ENCODE measurements around the gene AGTRAP. TPM values are rescaled to one million over a fixed set of nuclear protein-coding genes. Genes with fewer than 3 reads are reported as not detected.

AGTRAP gene
- total RNA-seq, 2 experiments from 2014 or later: 21.3 to 21.8 TPM

- Histone ChIP-seq H3K9me3 (ENCODE audit: control insufficient read depth in 1 of 2, insufficient read depth in 1 of 2, low read length in 2 of 2) (no peaks in the 10 kb centered on the region), H3K27ac (ENCODE audit: low read depth in 1 of 2, low read length in 2 of 2) (no peak overlapping the region), H3K4me3 (ENCODE audit: low read length) (peak overlapping the region; percentile 36), H3K4me1 (ENCODE audit: insufficient read depth, low read length) (peaks cover 13% of the 10 kb centered on the region), H3K27me3 (ENCODE audit: control insufficient read depth in 1 of 2, insufficient read depth in 2 of 2, low read length in 2 of 2) (no peaks in the 10 kb centered on the region), H3K36me3 (ENCODE audit: insufficient read depth, low read length) (peaks cover 5% of the 10 kb centered on the region)
- peak; percentile 29 for ATAC-seq (ENCODE audit: poor library complexity)
- no peaks in the 10 kb centered on the region for H3K36me3 Mint-ChIP-seq (ENCODE audit: low read depth)
- intact Hi-C loops (cut with DNase I, micrococcal nuclease): no loop called here
- POLR2A ChIA-PET: interaction anchor here (1.6 kb wide), 1 partner anchor 123 kb away, joined by 3 read pairs; no protein-coding TSS in a partner anchor
- CTCF ChIA-PET: no interaction called here
- no peak overlapping the region for H3K27ac Mint-ChIP-seq
- peak in 9 of 14 experiments; percentile 23 to 66 (median 36) for DNase-seq
- TF ChIP-seq CTCF (IDR thresholded peaks at IDR 0.05): peak; percentile 81
- H3K4me1 Mint-ChIP-seq (ENCODE audit: low read depth): no peaks in the 10 kb centered on the region
- H3K4me3 Mint-ChIP-seq: no peak overlapping the region
- no peaks in the 10 kb centered on the region for H3K27me3 Mint-ChIP-seq
- H3K9me3 Mint-ChIP-seq: no peaks in the 10 kb centered on the region
These were observed 49.2 kb downstream of the AGTRAP start for GRCh38 chr1:11784993-11785769.

GRCh38 chr1:11786168-11786567 is 50.2 kb downstream of the AGTRAP start:
- no peaks in the 10 kb centered on the region for H3K27me3 ChIP-seq (ENCODE audit: control insufficient read depth in 1 of 2, insufficient read depth in 2 of 2, low read length in 2 of 2)
- no peak overlapping the region for H3K27ac ChIP-seq (ENCODE audit: low read depth in 1 of 2, low read length in 2 of 2)
- Mint-ChIP-seq H3K27me3 (no peaks in the 10 kb centered on the region), H3K36me3 (ENCODE audit: low read depth) (peaks cover 8% of the 10 kb centered on the region), H3K27ac (no peak overlapping the region), H3K9me3 (no peaks in the 10 kb centered on the region), H3K4me1 (ENCODE audit: low read depth) (no peaks in the 10 kb centered on the region), H3K4me3 (no peak overlapping the region)
- intact Hi-C loops (cut with DNase I, micrococcal nuclease): no loop called here
- H3K9me3 ChIP-seq (ENCODE audit: control insufficient read depth in 1 of 2, insufficient read depth in 1 of 2, low read length in 2 of 2): no peaks in the 10 kb centered on the region
- CTCF ChIA-PET: no interaction called here
- no peak for DNase-seq
- POLR2A ChIA-PET: interaction anchor here (1.6 kb wide), 1 partner anchor 122 kb away, joined by 3 read pairs; no protein-coding TSS in a partner anchor
- peaks cover 13% of the 10 kb centered on the region for H3K4me1 ChIP-seq (ENCODE audit: insufficient read depth, low read length)
- TF ChIP-seq CTCF (IDR thresholded peaks at IDR 0.05): no peak
- H3K36me3 ChIP-seq (ENCODE audit: insufficient read depth, low read length): peaks cover 11% of the 10 kb centered on the region
- H3K4me3 ChIP-seq (ENCODE audit: low read length): no peak overlapping the region
- ATAC-seq (ENCODE audit: poor library complexity): no peak

GRCh38 chr1:11787251-11787803 is 51.4 kb downstream of the AGTRAP start:
- no peaks in the 10 kb centered on the region for H3K9me3 ChIP-seq (ENCODE audit: control insufficient read depth in 1 of 2, insufficient read depth in 1 of 2, low read length in 2 of 2)
- ChIA-PET CTCF (no interaction called here), POLR2A (interaction anchor here (0.7 to 1.5 kb wide), 3 partner anchors 16 to 120 kb away, joined by 3 to 4 read pairs (median 3); no protein-coding TSS in a partner anchor)
- Mint-ChIP-seq H3K27ac (no peak overlapping the region), H3K4me3 (no peak overlapping the region), H3K9me3 (no peaks in the 10 kb centered on the region), H3K27me3 (no peaks in the 10 kb centered on the region), H3K4me1 (ENCODE audit: low read depth) (no peaks in the 10 kb centered on the region), H3K36me3 (ENCODE audit: low read depth) (peaks cover 18% of the 10 kb centered on the region)
- intact Hi-C loops (cut with DNase I, micrococcal nuclease): no loop called here
- no peaks in the 10 kb centered on the region for H3K27me3 ChIP-seq (ENCODE audit: control insufficient read depth in 1 of 2, insufficient read depth in 2 of 2, low read length in 2 of 2)
- peak in 1 of 14 experiments; percentile 6 for DNase-seq
- TF ChIP-seq CTCF (IDR thresholded peaks at IDR 0.05): no peak
- peaks cover 13% of the 10 kb centered on the region for H3K4me1 ChIP-seq (ENCODE audit: insufficient read depth, low read length)
- H3K27ac ChIP-seq (ENCODE audit: low read depth in 1 of 2, low read length in 2 of 2): no peak overlapping the region
- H3K4me3 ChIP-seq (ENCODE audit: low read length): no peak overlapping the region
- no peak for ATAC-seq (ENCODE audit: poor library complexity)
- peaks cover 18% of the 10 kb centered on the region for H3K36me3 ChIP-seq (ENCODE audit: insufficient read depth, low read length)

Data from CD4-positive, alpha-beta T cell (primary cell).